ENCODE measurements around the gene GALNT10. TPM values are rescaled to one million over a fixed set of nuclear protein-coding genes. Genes with fewer than 3 reads are reported as not detected.

GALNT10 gene
- total and polyA plus RNA-seq, 2 of the 8 experiments (the other 6 are each of a cell fraction or from before 2014, with no cell fraction given) = 4.6 to 15.5 TPM

DNA sequence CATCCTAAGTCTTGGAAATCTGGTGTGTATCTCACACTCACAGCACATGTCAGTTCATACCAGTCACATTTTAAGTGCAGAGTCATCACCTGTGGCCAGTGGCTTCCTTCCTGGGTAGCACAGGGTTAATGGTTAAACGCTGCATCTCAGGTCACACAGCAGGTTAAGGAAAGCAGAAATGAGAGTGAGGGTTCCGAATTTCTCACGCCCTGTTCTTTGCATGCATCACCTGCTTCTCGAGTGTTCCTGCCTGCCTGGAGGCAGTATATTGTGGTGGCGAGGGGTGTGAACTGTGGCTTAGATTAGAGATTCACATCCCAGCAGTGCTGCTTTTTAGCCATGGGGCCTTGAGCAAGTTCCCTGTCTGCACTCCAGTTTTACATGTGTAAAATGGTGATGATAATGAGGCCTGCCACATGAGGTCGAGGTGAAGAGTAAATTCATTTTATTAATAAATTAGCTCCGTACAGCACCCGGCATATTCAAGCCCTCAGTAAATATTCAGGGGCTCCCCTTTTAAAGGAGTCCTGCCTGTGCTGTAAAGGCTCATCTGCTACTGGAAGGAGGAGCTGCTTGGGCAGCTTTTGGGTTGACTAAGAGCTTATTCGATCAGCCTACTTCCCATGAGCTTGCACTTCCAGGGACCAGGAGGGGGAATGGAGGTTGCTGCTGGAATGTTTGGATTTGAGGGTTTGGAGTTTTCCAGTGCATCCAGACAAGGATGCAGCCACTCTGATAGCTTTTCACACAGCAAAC lies 194.1 kb downstream of the GALNT10 start:
- 58% methylated on average over 9 of the region's 9 CpGs; no CpG with 5 or more reads in 1 of the 2 experiments for WGBS, 2 experiments (ENCODE audit: extremely low coverage in 1 of 2, insufficient coverage in 1 of 2, insufficient read length in 1 of 2, insufficient replicate concordance in 2 of 2, low coverage in 1 of 2, low lambda C conversion rate in 2 of 2, missing lambda C conversion rate in 1 of 2)

More for the DNA sequence above, 194.1 kb downstream of the GALNT10 start:
- H3K27me3 ChIP-seq (replicated peaks in 1 of 4; ENCODE audit: control insufficient read depth in 3 of 4, extremely low read depth in 1 of 4, insufficient read depth in 3 of 4, low read length in 3 of 4) = no peaks in the 10 kb centered on the region
- no peaks in the 10 kb centered on the region for H3K79me1 ChIP-seq (ENCODE audit: low read depth, low read length)
- no peak overlapping the region for H2AFZ ChIP-seq (ENCODE audit: low read length)
- no peak for TF ChIP-seq KDM5A (IDR thresholded peaks at IDR 0.05; ENCODE audit: low read length)
- TF ChIP-seq BACH1 (IDR thresholded peaks at IDR 0.05; ENCODE audit: low read length) = peak; percentile 24; the same call in 1 of the 2 replicates
- H2BK20ac ChIP-seq (ENCODE audit: low read length) = no peak overlapping the region
- peaks cover 0 to 5% (median 2%) of the 10 kb centered on the region in 4 experiments; a peak in 3 of 7 replicates for H3K4me1 ChIP-seq (replicated peaks in 1 of 4; ENCODE audit: control insufficient read depth in 3 of 4, insufficient read depth in 4 of 4, low read length in 3 of 4)
- H2AK5ac ChIP-seq (ENCODE audit: low read depth, low read length) = no peak overlapping the region
- no peaks in the 10 kb centered on the region for H4K20me1 ChIP-seq (replicated peaks in 1 of 2; ENCODE audit: control insufficient read depth in 1 of 2, insufficient read depth in 2 of 2, low read length in 2 of 2)
- no peak overlapping the region for H3K56ac ChIP-seq (replicated peaks; ENCODE audit: insufficient read length, low read depth, low read length)
- DNase-seq (ENCODE audit: low read depth in 1 of 2, low spot score in 2 of 2) = no peak
- FAIRE-seq = no peak
- H3K9ac ChIP-seq (replicated peaks in 1 of 4; ENCODE audit: extremely low read depth in 1 of 4, low read depth in 3 of 4, low read length in 3 of 4) = no peak overlapping the region
- H3K36me3 ChIP-seq (ENCODE audit: control insufficient read depth in 2 of 4, insufficient read depth in 4 of 4, low read length in 3 of 4) = no peaks in the 10 kb centered on the region
- H3K14ac ChIP-seq (ENCODE audit: insufficient read length) = no peak overlapping the region
- H3K4me3 ChIP-seq (ENCODE audit: extremely low read depth in 1 of 4, insufficient read depth in 2 of 4, low read depth in 3 of 4, low read length in 4 of 4) = no peak overlapping the region
- H2BK5ac ChIP-seq (ENCODE audit: low read depth, low read length) = no peak overlapping the region
- ChIA-PET CTCF (ENCODE audit: partially characterized antibody) (interaction anchor here (0.6 to 2.8 kb wide), 4 partner anchors 20 to 552 kb away, joined by 3 to 8 read pairs (median 5); no protein-coding TSS in a partner anchor), POLR2A (ENCODE audit: partially characterized antibody) (no interaction called here)
- H3K23me2 ChIP-seq (ENCODE audit: low read depth, low read length) = no peaks in the 10 kb centered on the region
- peak overlapping the region; percentile 22; the same call in 1 of the 2 replicates for H4K8ac ChIP-seq (ENCODE audit: extremely low read depth, insufficient read depth, low read length)
- no peak overlapping the region for H2BK12ac ChIP-seq (ENCODE audit: low read depth, low read length)
- no peak overlapping the region for H4K5ac ChIP-seq (ENCODE audit: insufficient read length, low read depth, low read length)
- H4K91ac ChIP-seq (replicated peaks; ENCODE audit: insufficient read length, low read length) = no peak overlapping the region
- no peak overlapping the region for H3K18ac ChIP-seq (ENCODE audit: extremely low read depth, low read length)
- H3K4ac ChIP-seq (replicated peaks; ENCODE audit: insufficient read length, low read depth, low read length) = no peak overlapping the region
- H2BK120ac ChIP-seq (replicated peaks; ENCODE audit: low read depth, low read length) = no peak overlapping the region
- H3K4me2 ChIP-seq (ENCODE audit: insufficient read depth in 1 of 2, low read depth in 2 of 2, low read length in 2 of 2) = no peak overlapping the region
- H3K79me2 ChIP-seq (ENCODE audit: control insufficient read depth in 1 of 2, insufficient read depth in 2 of 2, low read length in 2 of 2) = no peaks in the 10 kb centered on the region
- H3K27ac ChIP-seq (ENCODE audit: low read depth, low read length) = no peak overlapping the region
- no peak overlapping the region for H3K23ac ChIP-seq (ENCODE audit: insufficient read length)
- no peaks in the 10 kb centered on the region for H3K9me3 ChIP-seq (ENCODE audit: insufficient read depth in 2 of 2, low read depth in 1 of 2, low read length in 1 of 2)
- no peak overlapping the region for H2BK15ac ChIP-seq (ENCODE audit: low read length)
